ENCODE measurements around the gene METTL8.

DNA sequence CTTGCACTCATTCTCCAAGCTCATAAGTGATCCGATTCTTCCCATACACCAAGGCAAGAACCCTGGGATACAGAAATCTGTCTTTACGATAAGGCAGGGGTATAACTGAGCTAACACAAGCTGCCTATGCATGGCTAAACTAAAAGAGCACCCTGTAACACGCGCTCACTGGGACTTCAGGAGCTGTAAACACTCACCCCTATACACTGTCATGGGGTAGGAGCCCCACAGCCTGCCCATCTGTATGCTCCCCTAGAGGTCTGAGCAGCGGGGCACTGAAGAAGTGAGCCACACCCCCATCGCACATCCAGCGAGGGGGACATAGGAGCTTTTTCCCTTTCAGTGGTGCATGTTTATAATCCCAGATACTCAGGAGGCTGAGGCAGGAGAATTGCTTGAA is 46.7 kb downstream of the METTL8 start:
- TF ChIP-seq, protein P1, sequence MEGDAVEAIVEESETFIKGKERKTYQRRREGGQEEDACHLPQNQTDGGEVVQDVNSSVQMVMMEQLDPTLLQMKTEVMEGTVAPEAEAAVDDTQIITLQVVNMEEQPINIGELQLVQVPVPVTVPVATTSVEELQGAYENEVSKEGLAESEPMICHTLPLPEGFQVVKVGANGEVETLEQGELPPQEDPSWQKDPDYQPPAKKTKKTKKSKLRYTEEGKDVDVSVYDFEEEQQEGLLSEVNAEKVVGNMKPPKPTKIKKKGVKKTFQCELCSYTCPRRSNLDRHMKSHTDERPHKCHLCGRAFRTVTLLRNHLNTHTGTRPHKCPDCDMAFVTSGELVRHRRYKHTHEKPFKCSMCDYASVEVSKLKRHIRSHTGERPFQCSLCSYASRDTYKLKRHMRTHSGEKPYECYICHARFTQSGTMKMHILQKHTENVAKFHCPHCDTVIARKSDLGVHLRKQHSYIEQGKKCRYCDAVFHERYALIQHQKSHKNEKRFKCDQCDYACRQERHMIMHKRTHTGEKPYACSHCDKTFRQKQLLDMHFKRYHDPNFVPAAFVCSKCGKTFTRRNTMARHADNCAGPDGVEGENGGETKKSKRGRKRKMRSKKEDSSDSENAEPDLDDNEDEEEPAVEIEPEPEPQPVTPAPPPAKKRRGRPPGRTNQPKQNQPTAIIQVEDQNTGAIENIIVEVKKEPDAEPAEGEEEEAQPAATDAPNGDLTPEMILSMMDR (IDR thresholded peaks at IDR 0.05) = no peak
- no peak for TF ChIP-seq EP300 (IDR thresholded peaks at IDR 0.05)
